Fibroblast of the conjunctiva (primary cell): ENCODE measurements around the gene DHX35.

Experiments
- DNase-seq: peaks from one replicate; pipeline ENCODE4 v3.0.0-alpha.2; 2010; ENCODE audit warnings: low read depth

The DHX35 gene, protein sequence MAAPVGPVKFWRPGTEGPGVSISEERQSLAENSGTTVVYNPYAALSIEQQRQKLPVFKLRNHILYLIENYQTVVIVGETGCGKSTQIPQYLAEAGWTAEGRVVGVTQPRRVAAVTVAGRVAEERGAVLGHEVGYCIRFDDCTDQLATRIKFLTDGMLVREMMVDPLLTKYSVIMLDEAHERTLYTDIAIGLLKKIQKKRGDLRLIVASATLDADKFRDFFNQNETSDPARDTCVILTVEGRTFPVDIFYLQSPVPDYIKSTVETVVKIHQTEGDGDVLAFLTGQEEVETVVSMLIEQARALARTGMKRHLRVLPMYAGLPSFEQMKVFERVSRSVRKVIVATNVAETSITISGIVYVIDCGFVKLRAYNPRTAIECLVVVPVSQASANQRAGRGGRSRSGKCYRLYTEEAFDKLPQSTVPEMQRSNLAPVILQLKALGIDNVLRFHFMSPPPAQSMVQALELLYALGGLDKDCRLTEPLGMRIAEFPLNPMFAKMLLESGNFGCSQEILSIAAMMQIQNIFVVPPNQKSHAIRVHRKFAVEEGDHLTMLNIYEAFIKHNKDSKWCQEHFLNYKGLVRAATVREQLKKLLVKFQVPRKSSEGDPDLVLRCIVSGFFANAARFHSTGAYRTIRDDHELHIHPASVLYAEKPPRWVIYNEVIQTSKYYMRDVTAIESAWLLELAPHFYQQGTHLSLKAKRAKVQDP

DNA sequence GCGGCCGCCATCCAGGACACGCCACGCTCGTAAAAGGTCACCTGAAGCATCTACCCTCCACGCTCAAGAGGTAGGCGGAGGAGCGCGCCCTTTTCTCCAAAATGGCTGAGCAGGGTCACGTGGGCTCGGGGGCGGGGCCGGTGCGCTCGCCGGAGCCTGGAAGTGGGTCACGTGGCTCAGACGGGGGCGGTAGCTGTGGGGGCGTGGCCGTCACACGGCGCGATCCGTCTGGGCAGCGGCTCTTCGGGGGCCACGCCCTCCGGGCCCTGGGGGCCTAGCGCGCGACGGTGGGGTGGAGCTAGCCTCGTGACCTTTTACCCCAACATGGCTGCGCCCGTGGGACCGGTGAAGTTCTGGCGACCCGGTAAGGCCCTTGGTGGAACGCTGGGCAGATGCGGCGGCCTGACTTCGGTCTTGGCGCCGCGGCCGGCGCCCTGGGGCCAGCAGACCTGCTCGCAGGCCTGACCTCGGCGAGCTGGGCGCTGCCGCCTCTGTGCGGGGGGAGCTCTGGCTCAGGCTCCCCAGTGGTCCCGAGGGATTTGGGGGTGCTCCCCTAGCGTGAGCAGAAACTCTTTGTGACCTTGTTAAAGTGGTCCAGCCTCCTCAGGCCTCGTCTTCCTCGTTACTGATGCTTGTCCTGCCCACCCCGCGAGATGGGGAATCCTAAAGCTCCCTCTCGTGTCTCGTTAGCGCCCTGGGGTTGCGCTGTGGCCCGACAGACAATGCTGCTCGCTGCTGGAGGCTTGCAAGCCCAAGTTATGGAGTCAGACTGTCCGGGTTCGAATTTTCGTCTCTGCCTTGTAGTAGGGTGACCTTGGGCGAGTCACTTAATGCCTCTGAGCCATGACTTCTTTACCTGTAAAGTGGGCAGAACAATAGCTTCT lies at the start of gene DHX35:
DHX35 (plus strand) TSS at position 301 of the 884 bp plus-strand sequence; CDS start at position 325, 24 bp downstream.
- DNase-seq, result peak; percentile 95

DNA sequence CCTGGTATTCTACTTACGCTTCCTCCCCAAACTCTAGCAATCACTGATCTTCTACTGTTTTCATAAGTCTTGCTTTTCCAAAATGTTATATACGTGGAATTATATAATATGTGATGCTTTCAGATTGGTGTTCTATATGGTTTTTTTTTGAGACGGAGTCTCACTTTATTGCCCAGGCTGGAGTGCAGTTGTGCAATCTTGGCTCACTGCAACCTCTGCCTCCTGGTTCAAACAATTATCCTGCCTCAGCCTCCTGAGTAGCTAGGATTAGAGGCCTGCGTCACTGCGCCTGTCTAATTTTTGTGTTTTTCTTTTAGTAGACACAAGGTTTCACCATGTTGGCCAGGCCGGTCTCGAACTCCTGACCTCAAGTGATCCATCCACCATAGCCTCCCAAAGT lies 46.8 kb upstream of the DHX35 start:
- no peak for DNase-seq

DNA sequence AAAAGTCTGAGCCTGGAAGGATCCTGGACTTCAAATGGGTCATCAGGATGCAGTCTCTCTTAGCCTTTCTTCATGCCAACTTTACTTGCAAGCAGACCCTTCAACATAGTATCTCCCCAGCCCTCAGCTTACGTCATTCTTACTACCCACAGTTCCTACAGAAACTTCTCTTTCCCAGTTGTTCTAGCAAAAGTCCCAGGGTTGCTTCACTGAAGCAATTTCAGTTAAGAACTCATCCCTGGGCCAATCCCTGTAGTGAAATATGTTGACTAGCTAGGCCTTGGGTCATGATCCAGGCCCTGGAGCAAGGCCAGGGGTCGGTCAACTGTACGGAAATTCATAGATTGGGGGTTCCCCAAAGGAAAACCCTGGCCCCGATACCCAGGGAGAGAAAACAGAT lies 44.5 kb upstream of the DHX35 start:
- no peak for DNase-seq

DNA sequence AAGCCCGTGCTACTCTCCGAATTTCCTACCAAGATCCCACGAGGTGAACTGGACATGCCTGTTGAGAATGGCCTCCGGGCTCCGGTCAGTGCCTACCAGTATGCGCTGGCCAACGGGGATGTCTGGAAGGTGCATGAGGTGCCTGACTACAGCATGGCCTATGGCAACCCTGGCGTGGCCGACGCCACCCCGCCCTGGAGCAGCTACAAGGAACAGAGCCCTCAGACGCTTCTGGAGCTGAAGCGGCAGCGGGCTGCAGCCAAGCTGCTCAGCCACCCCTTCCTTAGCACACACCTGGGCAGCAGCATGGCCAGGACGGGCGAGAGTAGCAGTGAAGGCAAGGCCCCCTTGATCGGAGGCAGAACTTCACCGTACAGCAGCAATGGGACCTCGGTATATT lies 44.0 kb upstream of the DHX35 start:
- DNase-seq, result no peak

DNA sequence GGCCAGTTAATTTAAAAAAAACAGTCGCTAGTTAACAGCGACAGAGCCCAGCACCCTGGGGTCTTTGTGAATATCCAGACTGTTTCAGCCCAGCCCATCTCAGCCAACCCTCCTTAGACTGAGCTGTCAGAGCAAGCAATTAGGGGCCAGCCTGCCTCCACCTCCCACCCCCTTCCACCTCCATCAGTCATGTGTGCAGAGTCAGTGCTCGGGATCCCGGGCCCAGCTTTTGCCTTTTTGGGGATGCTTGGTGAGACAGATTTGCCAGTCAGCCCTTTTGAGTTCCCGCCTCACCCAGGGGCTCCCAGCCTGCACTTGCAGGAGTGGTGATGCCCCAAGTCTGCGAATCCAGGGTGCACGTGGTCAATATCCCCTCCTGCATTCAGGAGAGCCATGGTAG lies 42.5 kb upstream of the DHX35 start:
- DNase-seq, result no peak

DNA sequence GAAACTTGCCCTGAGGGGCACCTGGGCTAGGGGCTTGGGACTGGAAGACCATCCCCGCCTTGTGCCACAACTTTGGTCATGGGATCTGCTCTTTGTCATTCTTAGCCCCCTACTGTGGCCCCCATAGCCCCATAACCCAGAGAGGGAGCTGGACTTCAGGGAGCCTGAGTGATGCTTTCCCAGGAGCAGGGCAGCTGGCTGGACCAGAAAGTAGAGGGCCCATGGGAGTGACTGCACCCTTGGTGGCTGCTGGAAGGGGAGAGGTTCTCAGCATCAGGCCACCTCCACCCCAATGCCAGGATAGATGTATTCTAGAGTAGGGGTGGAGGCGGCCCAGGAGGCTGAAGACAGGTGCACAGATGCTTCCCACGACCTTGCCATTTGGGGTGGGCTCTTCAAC lies 41.7 kb upstream of the DHX35 start:
- DNase-seq, result no peak

DNA sequence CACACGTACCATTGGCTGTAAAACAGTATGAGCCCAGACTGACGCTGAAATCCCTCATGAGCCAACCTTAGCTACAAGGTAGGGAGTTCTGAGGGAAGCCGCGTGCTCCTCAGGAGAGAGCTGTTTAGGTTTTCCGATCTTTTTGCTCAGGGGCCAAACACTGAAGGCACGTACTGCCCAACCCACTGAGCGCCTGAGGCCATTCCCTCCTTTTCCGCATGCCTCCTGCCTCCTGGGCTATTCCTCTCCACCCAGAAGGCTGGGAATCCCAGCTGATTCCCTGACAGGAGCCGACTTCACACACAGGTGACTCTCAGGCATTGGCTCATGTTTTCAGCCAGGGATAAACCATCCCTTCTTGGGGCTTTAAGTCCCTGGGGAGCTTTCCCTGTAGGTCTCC lies 41.3 kb upstream of the DHX35 start:
- DNase-seq, result no peak

DNA sequence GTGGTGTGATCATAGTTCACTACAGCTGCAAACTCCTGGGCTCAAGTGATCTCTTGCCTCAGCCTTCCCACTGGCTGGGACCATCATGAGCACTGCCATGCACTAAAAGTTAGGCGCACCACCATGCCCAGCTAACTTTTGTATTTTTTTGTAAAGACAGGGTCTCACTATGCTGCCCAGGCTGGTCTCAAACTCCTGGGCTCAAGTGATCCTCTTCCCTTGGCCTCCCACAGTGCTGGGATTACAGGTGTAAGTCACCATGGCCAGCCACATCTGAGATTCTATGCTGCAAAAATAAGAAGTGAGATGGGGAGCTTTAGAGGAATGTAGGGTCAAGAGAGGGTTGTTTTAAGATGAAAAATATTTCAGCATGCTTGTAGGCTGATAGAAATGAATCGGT lies 37.4 kb upstream of the DHX35 start:
- DNase-seq, result no peak

DNA sequence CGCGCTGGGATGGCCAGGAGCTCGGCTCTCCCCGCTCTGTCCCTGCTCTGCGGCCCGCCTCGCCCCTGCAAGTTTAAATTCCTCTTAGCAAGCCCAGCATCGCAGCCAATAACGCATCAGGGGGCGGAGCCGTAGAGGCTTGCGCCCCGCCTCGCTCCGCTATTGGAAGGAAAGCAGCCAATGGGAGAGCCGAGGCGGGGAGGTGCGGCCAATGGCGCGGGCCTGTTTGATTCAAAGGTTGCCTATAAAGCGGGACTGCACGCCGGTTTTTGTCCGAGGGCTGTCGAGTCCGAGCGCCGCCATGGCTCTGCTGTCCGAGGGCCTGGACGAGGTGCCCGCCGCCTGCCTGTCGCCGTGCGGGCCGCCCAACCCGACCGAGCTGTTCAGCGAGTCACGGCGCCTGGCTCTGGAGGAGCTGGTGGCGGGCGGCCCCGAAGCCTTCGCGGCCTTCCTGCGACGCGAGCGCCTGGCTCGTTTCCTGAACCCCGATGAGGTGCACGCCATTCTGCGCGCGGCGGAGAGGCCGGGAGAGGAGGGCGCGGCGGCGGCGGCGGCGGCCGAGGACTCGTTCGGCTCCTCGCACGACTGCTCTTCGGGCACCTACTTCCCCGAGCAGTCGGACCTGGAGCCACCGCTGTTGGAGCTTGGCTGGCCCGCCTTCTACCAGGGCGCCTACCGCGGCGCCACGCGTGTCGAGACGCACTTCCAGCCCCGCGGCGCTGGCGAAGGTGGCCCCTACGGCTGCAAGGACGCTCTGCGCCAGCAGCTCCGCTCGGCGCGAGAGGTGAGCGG lies 35.8 kb upstream of the DHX35 start, which contains the start of gene FAM83D:
FAM83D (plus strand) TSS at position 276 of the 792 bp plus-strand sequence; CDS start at position 302, 26 bp downstream.
- DNase-seq, result peak; percentile 98

DNA sequence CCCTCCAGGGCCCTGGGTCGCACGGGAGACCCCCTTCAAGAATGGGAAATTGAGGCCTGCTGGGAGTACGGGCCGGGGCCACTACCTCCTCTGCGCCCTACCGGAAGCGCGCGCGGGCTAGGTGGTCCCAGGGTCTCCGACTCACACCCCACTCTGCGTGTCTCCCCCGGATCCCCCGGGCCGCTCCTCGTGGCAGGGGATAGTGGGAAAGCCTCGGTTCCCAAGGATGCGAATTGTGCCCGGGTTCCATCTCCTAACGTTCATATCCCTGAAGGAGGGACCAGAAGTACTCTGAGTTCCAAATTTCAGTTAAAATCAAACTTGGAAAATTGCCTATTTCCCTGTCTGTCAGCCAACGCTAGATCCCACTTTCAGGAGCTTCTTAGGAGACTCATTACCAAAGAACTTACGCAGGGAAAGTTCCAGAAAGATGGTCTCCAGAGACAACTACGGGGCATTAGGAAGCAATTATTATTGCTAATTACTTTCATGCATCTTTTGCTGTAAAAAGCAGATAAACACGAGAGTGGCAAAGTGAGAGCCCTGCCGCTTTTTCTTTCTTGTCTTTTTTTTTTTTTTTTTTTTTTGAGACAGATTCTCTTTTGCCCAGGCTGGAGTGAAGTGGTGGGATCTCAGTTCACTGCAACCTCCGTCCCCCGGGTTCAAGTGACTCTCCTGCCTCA lies 35.1 kb upstream of the DHX35 start:
- no peak for DNase-seq

DNA sequence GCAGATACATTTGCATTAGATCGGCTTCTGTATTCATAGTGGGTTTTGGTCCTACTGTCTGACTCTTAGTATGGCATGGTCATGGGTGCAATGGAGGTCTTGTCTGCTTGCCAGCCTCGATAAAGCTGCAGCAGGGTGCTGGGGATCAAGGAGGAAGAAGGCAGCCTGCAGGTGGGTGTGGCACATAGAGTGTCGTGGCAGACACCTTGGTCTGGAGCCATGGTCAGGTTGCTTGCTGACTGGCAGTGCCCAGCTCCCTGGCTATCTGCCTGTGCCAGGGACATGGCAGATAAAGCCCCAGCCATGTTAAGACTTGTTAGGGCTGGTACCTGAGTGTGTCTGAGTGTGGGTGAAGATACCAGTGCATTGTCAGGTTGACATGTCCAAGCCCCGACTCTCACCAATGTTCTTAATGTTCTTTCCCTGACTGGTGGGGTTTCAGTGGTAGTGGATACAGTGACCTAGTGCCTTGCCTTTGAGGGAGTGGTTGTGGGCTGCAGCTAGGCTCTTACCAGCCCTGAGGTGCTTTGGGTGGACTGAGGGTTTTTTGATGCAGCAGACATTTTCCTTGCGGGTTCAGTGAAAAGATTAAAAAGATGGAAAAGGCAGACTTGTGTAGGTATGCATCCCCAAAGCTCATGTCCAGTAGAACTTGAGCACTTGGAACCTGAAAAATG lies 34.1 kb upstream of the DHX35 start:
- no peak for DNase-seq

DNA sequence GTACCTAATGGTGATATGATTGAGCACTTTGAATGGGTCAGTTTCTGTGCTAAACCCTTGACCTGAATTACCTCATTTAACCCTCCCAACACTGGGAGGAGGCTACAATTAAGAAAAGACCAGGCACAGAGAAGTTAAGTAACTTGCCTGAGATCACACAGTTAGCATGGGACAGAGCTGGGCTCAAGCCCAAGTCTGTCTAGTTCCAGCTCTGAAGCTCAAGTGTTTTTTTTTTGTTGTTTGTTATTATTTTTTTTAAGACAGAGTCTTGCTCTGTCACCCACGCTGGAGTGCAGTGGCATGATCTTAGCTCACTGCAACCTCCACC lies 31.9 kb upstream of the DHX35 start:
- DNase-seq, result no peak

DNA sequence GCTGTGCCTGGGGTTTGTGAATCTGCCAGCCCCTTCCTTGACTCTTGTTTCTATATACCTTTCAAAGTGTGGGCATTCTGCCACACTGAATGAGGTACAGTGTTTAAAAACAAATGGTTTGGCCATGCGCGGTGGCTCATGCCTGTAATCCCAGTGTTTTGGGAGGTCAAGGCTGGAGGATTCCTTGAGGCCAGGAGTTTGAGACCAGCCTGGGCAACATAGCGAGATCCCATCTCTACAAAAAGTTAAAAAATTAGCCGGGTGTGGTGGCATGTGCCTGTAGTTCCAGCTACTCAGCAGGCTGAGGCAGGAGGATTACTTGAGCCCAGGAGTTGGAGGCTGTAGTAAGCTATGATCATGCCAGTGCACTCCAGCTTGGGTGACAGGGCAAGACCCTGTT lies 30.2 kb upstream of the DHX35 start:
- no peak for DNase-seq

DNA sequence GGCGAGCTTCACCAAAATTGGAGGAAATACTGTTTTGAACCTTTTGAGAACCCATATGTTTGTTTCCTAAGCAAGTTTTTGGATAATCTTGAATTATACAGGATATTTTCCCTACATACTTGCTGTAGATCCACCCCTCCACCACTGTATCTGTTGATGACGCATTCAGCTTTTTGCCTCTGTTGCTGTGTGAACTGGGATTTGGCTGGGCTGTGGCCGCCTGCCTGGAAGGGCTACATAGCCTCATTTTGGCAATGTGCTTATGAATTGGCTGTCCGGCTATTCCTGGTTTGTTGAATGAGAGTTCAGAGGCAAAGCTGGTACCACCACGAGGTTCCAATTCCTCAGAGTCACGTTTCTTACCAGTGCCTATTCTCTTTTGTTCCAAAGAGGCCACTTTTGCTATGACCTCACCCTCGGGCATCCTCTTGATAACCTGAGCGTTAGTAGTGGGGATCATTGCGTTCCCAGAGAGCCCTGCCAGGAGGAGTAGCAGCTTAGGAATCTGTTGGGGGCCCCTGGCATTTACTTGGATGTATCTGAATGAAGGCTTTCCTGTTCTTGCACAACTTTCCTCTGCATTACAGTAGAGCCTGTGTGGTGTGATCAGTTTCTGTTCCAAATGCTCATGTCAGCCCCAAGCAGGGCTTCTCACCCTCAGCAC lies 29.6 kb upstream of the DHX35 start:
- peak; percentile 57 for DNase-seq

DNA sequence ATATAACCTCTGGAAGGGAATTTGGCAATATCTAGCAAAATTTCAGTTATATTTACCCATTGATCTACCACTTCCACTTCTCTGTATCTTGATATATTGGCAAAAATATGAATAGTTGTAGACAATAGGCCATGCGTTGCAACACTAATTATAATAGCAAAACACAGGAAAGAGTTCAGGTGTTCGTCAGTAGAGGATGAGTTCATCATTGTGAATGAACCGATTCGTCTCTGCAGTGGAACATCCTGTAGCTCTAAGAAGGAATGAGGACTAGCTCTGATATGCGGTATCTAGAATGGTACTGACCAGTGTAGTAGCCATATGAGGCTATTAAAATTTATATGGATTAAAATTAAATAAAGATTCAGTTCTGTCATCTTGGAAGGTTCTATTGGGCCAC lies 27.6 kb upstream of the DHX35 start:
- DNase-seq, result no peak

DNA sequence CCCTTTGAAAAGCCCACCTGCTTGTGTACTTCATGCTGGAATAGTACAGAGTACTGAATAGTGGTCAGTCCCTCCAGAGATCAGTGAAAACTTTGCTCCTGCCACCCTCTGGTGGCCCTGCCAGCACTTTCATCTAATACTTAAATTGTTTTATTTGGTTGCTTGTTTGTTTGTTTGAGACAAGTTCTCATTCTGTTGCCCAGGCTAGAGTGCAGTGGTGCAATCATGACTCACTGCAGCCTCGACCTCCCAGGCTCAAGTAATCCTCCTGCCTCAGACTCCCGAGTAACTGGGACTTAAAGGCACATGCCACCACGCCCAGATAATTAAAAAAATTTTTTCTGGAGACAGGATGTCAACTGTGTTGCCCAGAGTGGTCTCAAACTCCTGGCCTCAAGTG lies 26.9 kb upstream of the DHX35 start:
- DNase-seq, result peak; percentile 10

DNA sequence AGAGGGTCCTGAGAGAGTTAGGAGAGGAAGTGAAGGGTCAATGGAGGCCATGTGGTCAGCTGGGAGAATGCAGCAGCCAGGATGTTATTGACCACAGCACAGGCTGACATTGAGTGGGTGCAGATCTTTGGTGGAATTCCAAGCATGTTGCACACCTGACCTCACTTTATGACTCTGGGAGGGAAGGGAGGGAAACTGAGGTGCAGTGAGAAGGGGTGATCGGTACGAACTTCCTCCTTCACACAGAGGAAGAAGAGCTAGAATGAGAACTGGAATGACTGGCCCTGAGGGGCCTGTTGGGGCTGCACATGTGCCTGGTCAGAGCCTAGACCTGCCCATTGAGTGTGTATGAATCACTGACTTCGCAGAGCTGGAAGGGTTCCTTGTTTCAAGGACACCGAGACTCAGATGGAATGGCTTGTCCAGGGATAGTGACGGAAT lies 26.2 kb upstream of the DHX35 start:
- DNase-seq, result no peak

DNA sequence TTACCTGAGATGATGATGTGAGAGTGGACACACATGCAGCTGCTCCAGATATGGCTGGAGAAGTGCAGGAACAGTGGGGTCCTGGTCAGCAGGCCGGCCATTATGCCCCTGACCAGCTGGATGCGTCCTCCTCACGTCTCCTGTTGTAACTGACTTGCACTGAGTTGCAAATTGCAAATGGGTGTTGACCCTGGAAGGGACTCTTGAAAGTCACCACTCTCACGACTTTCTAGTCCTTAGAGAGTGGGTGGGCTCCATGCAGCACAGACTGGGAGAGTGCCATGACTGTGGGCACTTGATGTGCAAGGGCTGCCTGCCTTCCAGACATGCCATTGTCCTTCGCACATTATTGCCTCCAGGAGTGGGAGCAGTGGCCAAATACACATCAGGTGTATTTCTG lies 25.1 kb upstream of the DHX35 start:
- DNase-seq, result no peak

DNA sequence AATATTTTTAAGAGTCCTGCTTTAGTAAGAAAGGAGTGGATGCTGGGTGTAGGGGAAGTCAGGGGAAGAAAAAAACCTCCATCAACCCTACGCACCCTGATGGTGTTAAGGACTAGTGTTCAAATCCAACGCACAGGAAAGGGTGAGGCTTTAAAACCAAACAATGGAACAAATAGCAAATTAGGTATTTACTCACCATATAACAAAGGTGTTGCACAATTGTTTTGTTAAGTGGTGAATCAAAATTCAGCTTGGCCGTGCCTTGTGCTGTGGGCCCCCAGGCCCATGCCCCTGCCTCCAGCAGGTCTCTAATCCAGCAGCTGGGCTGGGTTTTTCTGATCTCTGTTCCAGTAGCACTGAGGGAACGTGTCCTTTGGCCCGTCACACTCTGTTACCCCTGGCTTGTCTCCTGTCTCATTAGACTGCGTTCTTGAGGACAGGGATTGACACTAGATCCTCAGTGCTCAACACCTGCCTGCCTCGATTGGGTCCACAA lies 24.1 kb upstream of the DHX35 start:
- DNase-seq, result no peak

DNA sequence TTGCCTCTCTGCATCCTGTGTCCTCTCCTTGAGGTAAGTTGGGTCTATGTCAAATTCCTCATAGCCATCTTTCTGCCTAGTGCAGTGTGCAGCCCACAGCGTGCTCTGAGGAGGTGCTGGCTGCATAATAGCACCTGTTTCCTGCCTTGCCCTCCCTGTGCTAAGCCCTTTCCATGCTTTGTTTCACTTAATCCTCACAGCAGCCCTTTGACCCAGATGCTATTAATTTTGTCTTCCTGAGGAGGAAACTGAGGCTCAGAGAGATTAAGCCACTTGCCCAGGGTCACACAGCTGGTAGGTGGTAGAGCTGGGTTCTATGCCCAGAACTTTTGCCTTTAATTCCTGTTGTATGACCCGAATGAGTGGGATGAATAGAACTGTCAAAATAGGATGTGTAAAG lies 22.5 kb upstream of the DHX35 start:
- no peak for DNase-seq
